ENCODE results near the gene SP110. TPM values are rescaled to one million over a fixed set of nuclear protein-coding genes. Genes with fewer than 3 reads are reported as not detected.
A peak's percentile ranks its signal among the peaks of the same experiment; 100 is the strongest.

SP110 gene
- total and polyA plus RNA-seq, 2 experiments from 2014 or later = 2.3 to 8.2 TPM

DNA sequence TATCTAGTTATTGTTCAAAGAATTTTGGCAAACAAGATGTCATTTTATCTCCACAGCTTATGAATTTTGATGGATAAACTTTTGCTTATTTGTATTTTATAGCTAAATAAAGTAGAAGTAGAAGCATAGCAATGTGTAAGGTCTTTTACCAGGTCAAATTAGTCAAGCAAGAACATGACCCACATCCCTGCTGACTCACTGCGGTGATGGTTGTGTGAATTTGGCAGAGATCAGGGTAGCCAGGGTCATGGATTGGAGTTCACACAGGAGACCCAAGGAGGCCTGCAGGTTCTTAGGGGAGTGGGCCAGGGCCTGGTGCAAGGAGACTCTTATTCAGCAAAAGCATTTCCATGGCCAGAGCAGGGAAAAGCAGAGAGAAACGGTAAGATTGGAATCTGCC, 24.4 kb upstream of the SP110 start:
- H3K4me3 Mint-ChIP-seq = no peak overlapping the region
- H3K4me2 ChIP-seq = no peak overlapping the region
- no peak overlapping the region for H3K27ac Mint-ChIP-seq

DNA sequence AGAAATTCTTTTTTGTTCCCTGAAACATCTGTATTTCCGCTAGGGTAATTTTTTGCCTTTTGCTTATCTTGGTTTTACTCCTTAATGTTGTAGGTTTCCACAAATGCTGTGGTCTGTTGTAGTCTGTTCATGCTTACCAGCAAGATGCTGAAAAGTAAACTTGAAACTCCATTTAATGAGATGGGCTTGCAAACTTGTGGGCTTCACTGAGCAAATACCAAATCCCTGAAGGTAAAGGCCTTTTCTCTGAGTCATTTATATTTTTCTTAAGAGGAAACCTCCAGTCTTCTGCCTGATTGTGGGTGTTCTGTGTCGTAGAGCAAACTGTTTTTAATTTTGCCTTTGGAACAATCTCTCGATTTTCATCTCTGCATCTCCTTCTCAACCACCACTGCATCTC, 15.1 kb upstream of the SP110 start:
- Mint-ChIP-seq H3K4me3 (no peak overlapping the region), H3K27me3 (ENCODE audit: insufficient read depth, low read depth, poor library complexity) (peaks cover 3% of the 10 kb centered on the region), H3K4me1 (peaks cover 7% of the 10 kb centered on the region; the same call in 2 of the 3 replicates), H3K27ac (no peak overlapping the region), H3K9me3 (peaks cover 17% of the 10 kb centered on the region), H3K36me3 (ENCODE audit: low read depth) (peaks cover 15% of the 10 kb centered on the region)
- DNase-seq (ENCODE audit: low spot score) (no peak), ATAC-seq (no peak)
- H3K79me2 ChIP-seq (replicated peaks; ENCODE audit: insufficient read depth) = no peaks in the 10 kb centered on the region
- H2AFZ ChIP-seq = peak overlapping the region; percentile 6; the same call in 1 of the 2 replicates
- no peaks in the 10 kb centered on the region for H3F3A ChIP-seq (replicated peaks; ENCODE audit: low read depth)
- H3K27me3 ChIP-seq (ENCODE audit: insufficient read depth) = no peaks in the 10 kb centered on the region
- H3K9me2 ChIP-seq (ENCODE audit: insufficient read depth) = 0 out of 2 replicates have a peak, but pooled peaks cover 4% of the 10 kb centered on the region
- no peaks in the 10 kb centered on the region for H4K20me1 ChIP-seq (replicated peaks; ENCODE audit: insufficient read depth)
- H3K36me3 ChIP-seq (ENCODE audit: insufficient read depth) = no peaks in the 10 kb centered on the region
- H3K27ac ChIP-seq (ENCODE audit: low read depth) = no peak overlapping the region
- no peak overlapping the region for H3K4me3 ChIP-seq
- H3K4me1 ChIP-seq (ENCODE audit: insufficient read depth) = 0 out of 2 replicates have a peak, but pooled peaks cover 6% of the 10 kb centered on the region
- H3K4me2 ChIP-seq = no peak overlapping the region
- TF ChIP-seq EZH2 (IDR thresholded peaks at IDR 0.05; ENCODE audit: low read depth, unreplicated experiment) = no peak
- TF ChIP-seq EZH2phosphoT487 (IDR thresholded peaks at IDR 0.05; ENCODE audit: unreplicated experiment) = no peak

More for the DNA sequence above, 24.4 kb upstream of the SP110 start:
- no peaks in the 10 kb centered on the region for H4K20me1 ChIP-seq (replicated peaks; ENCODE audit: insufficient read depth)
- Mint-ChIP-seq H3K27me3 (ENCODE audit: insufficient read depth, low read depth, poor library complexity) (no peaks in the 10 kb centered on the region), H3K4me1 (no peaks in the 10 kb centered on the region), H3K9me3 (no peaks in the 10 kb centered on the region), H3K36me3 (ENCODE audit: low read depth) (no peaks in the 10 kb centered on the region)
- H3K9me2 ChIP-seq (ENCODE audit: insufficient read depth) = peaks cover 10% of the 10 kb centered on the region
- H2AFZ ChIP-seq = no peak overlapping the region
- H3K27me3 ChIP-seq (ENCODE audit: insufficient read depth) = no peaks in the 10 kb centered on the region
- no peaks in the 10 kb centered on the region for H3F3A ChIP-seq (replicated peaks; ENCODE audit: low read depth)
- no peaks in the 10 kb centered on the region for H3K79me2 ChIP-seq (replicated peaks; ENCODE audit: insufficient read depth)
- H3K4me1 ChIP-seq (ENCODE audit: insufficient read depth) = no peaks in the 10 kb centered on the region
- ATAC-seq (no peak), DNase-seq (ENCODE audit: low spot score) (no peak)
- TF ChIP-seq, protein P1, sequence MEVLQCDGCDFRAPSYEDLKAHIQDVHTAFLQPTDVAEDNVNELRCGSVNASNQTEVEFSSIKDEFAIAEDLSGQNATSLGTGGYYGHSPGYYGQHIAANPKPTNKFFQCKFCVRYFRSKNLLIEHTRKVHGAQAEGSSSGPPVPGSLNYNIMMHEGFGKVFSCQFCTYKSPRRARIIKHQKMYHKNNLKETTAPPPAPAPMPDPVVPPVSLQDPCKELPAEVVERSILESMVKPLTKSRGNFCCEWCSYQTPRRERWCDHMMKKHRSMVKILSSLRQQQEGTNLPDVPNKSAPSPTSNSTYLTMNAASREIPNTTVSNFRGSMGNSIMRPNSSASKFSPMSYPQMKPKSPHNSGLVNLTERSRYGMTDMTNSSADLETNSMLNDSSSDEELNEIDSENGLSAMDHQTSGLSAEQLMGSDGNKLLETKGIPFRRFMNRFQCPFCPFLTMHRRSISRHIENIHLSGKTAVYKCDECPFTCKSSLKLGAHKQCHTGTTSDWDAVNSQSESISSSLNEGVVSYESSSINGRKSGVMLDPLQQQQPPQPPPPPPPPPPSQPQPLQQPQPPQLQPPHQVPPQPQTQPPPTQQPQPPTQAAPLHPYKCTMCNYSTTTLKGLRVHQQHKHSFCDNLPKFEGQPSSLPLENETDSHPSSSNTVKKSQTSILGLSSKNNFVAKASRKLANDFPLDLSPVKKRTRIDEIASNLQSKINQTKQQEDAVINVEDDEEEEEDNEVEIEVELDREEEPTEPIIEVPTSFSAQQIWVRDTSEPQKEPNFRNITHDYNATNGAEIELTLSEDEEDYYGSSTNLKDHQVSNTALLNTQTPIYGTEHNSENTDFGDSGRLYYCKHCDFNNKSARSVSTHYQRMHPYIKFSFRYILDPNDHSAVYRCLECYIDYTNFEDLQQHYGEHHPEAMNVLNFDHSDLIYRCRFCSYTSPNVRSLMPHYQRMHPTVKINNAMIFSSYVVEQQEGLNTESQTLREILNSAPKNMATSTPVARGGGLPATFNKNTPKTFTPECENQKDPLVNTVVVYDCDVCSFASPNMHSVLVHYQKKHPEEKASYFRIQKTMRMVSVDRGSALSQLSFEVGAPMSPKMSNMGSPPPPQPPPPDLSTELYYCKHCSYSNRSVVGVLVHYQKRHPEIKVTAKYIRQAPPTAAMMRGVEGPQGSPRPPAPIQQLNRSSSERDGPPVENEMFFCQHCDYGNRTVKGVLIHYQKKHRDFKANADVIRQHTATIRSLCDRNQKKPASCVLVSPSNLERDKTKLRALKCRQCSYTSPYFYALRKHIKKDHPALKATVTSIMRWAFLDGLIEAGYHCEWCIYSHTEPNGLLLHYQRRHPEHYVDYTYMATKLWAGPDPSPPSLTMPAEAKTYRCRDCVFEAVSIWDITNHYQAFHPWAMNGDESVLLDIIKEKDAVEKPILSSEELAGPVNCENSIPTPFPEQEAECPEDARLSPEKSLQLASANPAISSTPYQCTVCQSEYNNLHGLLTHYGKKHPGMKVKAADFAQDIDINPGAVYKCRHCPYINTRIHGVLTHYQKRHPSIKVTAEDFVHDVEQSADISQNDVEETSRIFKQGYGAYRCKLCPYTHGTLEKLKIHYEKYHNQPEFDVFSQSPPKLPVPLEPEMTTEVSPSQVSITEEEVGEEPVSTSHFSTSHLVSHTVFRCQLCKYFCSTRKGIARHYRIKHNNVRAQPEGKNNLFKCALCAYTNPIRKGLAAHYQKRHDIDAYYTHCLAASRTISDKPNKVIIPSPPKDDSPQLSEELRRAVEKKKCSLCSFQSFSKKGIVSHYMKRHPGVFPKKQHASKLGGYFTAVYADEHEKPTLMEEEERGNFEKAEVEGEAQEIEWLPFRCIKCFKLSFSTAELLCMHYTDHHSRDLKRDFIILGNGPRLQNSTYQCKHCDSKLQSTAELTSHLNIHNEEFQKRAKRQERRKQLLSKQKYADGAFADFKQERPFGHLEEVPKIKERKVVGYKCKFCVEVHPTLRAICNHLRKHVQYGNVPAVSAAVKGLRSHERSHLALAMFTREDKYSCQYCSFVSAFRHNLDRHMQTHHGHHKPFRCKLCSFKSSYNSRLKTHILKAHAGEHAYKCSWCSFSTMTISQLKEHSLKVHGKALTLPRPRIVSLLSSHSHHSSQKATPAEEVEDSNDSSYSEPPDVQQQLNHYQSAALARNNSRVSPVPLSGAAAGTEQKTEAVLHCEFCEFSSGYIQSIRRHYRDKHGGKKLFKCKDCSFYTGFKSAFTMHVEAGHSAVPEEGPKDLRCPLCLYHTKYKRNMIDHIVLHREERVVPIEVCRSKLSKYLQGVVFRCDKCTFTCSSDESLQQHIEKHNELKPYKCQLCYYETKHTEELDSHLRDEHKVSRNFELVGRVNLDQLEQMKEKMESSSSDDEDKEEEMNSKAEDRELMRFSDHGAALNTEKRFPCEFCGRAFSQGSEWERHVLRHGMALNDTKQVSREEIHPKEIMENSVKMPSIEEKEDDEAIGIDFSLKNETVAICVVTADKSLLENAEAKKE (CRISPR knock-in tag; IDR thresholded peaks at IDR 0.05) = no peak
- no peak overlapping the region for H3K27ac ChIP-seq (ENCODE audit: low read depth)
- H3K36me3 ChIP-seq (ENCODE audit: insufficient read depth) = no peaks in the 10 kb centered on the region
- H3K4me3 ChIP-seq = no peak overlapping the region

Data from GM23338 (cell line).